ENCODE data around the gene PROZ.

PROZ gene

DNA sequence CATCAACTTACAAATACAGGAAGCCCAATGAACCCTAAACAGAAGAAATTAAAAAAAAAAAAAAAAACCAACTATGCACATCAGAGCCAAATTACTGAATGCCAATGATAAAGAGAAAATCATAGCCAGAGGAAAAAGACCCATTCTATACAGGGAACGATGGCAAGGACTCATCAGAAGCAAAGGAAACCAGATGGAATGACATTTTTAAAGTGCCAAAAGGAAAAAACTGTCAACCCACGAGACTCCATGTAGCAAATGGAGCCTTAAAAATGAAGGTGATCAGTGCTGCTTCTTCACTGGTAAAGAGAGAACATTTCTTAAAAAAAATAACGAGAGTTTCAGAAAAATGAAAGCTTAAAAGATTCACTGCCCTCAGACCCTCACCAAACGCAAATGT lies 31.7 kb downstream of the PROZ start:
- Histone ChIP-seq H3K4me3 (ENCODE audit: low read depth in 1 of 2, low read length in 2 of 2) (no peak overlapping the region), H3K27me3 (ENCODE audit: control insufficient read depth in 1 of 2, insufficient read depth in 2 of 2, low read length in 2 of 2) (no peaks in the 10 kb centered on the region), H3K36me3 (ENCODE audit: insufficient read depth, low read length) (peaks cover 47% of the 10 kb centered on the region)

DNA sequence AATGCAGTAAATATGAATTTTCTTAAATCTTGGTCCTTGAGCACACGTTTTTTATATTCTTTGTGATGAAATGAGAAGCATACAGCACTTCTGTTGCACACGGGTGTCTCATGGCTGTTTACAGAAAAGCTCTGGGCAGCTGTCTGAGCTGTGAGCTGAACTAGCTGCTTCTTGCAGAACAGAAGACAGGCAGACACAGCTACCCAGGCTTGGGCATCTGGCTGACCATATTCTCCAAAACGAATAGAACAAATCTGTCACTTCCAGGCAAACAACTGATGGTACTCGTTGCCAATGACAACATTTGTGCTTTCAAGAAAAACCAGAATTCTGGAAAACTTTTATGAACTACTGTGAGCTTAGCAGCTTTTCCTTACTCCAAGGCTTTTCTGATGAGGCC lies 33.8 kb downstream of the PROZ start:
- no peaks in the 10 kb centered on the region for H3K27me3 ChIP-seq (ENCODE audit: control insufficient read depth in 1 of 2, insufficient read depth in 2 of 2, low read length in 2 of 2)
- no peak overlapping the region for H3K4me3 ChIP-seq (ENCODE audit: low read depth in 1 of 2, low read length in 2 of 2)
- H3K9ac ChIP-seq (ENCODE audit: low read length) = no peak overlapping the region
- H3K4me1 ChIP-seq (ENCODE audit: insufficient read depth, low read length) = no peaks in the 10 kb centered on the region
- no peak overlapping the region for H3K27ac ChIP-seq (ENCODE audit: low read depth, low read length)
- H3K9me3 ChIP-seq (ENCODE audit: low read length) = no peaks in the 10 kb centered on the region
- peaks cover 66% of the 10 kb centered on the region for H3K36me3 ChIP-seq (ENCODE audit: insufficient read depth, low read length)

More for the DNA sequence above, 31.7 kb downstream of the PROZ start:
- H3K4me1 ChIP-seq (ENCODE audit: insufficient read depth, low read length) = no peaks in the 10 kb centered on the region
- H3K9ac ChIP-seq (ENCODE audit: low read length) = no peak overlapping the region
- H3K9me3 ChIP-seq (ENCODE audit: low read length) = no peaks in the 10 kb centered on the region
- H3K27ac ChIP-seq (ENCODE audit: low read depth, low read length) = no peak overlapping the region

DNA sequence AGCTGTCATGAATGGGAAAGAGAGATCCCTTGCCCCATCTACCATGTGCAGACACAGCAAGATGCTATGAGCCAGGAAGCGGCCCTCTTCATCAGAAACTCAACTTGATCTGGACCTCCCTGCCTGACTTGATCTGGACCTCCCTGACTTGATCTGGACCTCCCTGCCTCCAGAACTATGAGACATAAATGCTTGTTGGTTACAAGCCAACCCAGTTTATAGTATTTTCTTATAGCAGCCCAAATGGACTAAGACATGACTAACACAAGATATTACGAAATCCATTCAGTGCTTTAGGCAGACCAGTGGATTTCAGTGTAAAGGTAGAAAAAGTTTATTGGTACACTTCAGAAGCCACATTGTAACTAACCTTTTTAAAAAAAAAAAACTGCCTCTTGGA lies 34.5 kb downstream of the PROZ start:
- H3K27me3 ChIP-seq (ENCODE audit: control insufficient read depth in 1 of 2, insufficient read depth in 2 of 2, low read length in 2 of 2) = no peaks in the 10 kb centered on the region
- no peak overlapping the region for H3K27ac ChIP-seq (ENCODE audit: low read depth, low read length)
- peaks cover 72% of the 10 kb centered on the region for H3K36me3 ChIP-seq (ENCODE audit: insufficient read depth, low read length)
- H3K4me3 ChIP-seq (ENCODE audit: low read depth in 1 of 2, low read length in 2 of 2) = no peak overlapping the region
- no peaks in the 10 kb centered on the region for H3K4me1 ChIP-seq (ENCODE audit: insufficient read depth, low read length)
- H3K9me3 ChIP-seq (ENCODE audit: low read length) = no peaks in the 10 kb centered on the region
- no peak overlapping the region for H3K9ac ChIP-seq (ENCODE audit: low read length)

DNA sequence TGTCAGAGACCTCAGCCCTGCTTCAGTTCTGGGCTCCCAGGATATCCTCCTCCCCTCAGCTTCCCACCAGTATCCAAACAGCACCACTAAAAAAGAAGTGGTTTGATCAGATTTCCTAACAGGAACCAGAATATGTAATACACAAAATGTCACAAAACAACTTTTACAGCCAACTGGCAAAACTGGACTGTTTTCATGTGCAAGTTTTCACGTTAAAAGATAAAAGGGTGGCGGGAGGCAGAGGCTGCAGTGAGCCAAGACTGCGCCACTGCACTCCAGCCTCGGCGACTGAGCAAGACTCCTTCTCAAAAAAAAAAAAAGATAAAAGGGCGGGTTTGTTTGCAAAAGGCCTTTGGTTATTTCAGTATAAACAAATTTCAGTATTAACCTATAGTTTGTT lies 36.9 kb downstream of the PROZ start:
- H3K9me3 ChIP-seq (ENCODE audit: low read length) = no peaks in the 10 kb centered on the region
- no peaks in the 10 kb centered on the region for H3K4me1 ChIP-seq (ENCODE audit: insufficient read depth, low read length)
- no peak overlapping the region for H3K27ac ChIP-seq (ENCODE audit: low read depth, low read length)
- no peak overlapping the region for H3K4me3 ChIP-seq (ENCODE audit: low read depth in 1 of 2, low read length in 2 of 2)
- H3K9ac ChIP-seq (ENCODE audit: low read length) = no peak overlapping the region
- H3K36me3 ChIP-seq (ENCODE audit: insufficient read depth, low read length) = peaks cover 77% of the 10 kb centered on the region
- H3K27me3 ChIP-seq (ENCODE audit: control insufficient read depth in 1 of 2, insufficient read depth in 2 of 2, low read length in 2 of 2) = no peaks in the 10 kb centered on the region

DNA sequence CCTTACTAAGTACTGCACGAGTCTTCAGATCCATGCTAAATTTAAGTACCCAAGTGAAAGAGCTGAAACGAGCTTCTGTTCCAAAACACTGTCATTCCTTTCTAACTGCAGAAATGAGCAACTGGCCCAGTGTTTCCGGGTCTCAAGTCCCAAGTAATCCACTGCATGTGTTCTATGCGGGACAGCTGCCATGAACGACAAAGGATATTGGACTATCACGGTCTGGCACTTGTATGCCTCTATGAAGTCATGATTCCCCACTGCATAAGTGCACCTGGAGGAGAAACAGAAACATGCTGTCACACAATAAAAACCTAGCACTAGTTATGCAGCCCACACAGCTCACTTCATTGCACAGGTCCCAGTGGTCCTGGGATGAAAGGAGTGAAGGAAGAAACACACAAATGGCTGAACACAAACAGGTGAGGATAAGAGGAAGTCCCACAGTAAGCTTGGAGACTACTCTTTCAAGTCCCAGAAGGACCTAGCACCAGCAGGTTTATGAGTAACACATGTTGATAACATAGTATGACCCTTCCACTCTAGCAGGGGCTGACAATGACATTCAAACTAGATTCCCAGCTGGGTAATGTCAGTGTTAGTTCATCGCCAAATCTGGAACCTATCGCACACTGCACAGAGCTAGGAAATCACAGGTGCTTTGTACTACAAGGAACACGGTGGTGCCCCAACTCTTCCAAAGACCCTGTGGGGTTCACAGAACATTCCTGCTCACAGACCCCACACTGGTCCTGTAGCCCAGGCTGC lies 38.7 kb downstream of the PROZ start:
- Histone ChIP-seq H3K9ac (ENCODE audit: low read length) (no peak overlapping the region), H3K4me1 (ENCODE audit: insufficient read depth, low read length) (peaks cover 4% of the 10 kb centered on the region), H3K27me3 (ENCODE audit: control insufficient read depth in 1 of 2, insufficient read depth in 2 of 2, low read length in 2 of 2) (no peaks in the 10 kb centered on the region), H3K36me3 (ENCODE audit: insufficient read depth, low read length) (peaks cover 69% of the 10 kb centered on the region), H3K27ac (ENCODE audit: low read depth, low read length) (no peak overlapping the region), H3K4me3 (ENCODE audit: low read depth in 1 of 2, low read length in 2 of 2) (no peak overlapping the region), H3K9me3 (ENCODE audit: low read length) (no peaks in the 10 kb centered on the region)

DNA sequence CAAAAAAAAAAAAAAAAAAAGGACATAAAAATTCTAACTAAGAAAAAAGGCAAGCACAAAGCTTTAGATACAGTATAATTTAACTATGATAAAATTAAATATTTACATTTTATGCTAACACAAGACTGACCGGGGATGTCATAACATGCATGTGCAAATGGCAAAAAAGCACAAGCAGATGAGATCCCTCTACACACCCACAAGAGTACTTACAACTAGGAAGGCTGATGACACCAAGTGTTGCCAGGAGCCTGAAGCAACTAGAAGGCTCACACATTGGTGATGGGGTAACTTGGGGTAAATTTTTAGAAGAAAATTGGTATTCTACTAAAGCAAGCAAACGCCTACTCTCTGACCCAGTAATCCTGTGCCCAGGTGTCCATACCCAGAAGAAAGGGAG lies 43.4 kb downstream of the PROZ start:
- Histone ChIP-seq H3K27me3 (ENCODE audit: control insufficient read depth in 1 of 2, insufficient read depth in 2 of 2, low read length in 2 of 2) (no peaks in the 10 kb centered on the region), H3K9ac (ENCODE audit: low read length) (no peak overlapping the region), H3K36me3 (ENCODE audit: insufficient read depth, low read length) (peaks cover 30% of the 10 kb centered on the region), H3K4me1 (ENCODE audit: insufficient read depth, low read length) (peaks cover 49% of the 10 kb centered on the region), H3K4me3 (ENCODE audit: low read depth in 1 of 2, low read length in 2 of 2) (no peak overlapping the region), H3K9me3 (ENCODE audit: low read length) (no peaks in the 10 kb centered on the region), H3K27ac (ENCODE audit: low read depth, low read length) (no peak overlapping the region)

DNA sequence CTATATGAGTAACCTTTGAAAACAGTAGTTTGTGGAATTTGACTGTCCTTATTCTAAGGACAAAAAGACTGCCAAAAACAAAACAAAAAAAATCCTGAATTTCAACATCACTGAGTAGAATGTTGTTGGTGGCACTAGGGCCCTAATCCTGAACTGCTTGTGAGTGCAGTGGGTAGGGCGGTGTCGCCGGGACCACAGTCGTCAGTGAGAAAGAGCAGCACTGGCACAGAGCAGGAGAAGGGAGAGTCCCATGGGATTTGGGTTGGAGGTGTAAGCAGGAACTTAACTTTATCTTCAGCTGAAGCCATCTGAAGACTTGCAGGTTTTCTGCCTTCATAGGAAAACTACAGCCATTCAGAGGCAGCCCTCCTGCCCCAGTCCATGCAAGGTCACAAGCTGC lies 44.5 kb downstream of the PROZ start:
- Histone ChIP-seq H3K9me3 (ENCODE audit: low read length) (no peaks in the 10 kb centered on the region), H3K36me3 (ENCODE audit: insufficient read depth, low read length) (peaks cover 19% of the 10 kb centered on the region), H3K27me3 (ENCODE audit: control insufficient read depth in 1 of 2, insufficient read depth in 2 of 2, low read length in 2 of 2) (no peaks in the 10 kb centered on the region), H3K4me3 (ENCODE audit: low read depth in 1 of 2, low read length in 2 of 2) (no peak overlapping the region), H3K27ac (ENCODE audit: low read depth, low read length) (no peak overlapping the region), H3K4me1 (ENCODE audit: insufficient read depth, low read length) (peaks cover 59% of the 10 kb centered on the region), H3K9ac (ENCODE audit: low read length) (no peak overlapping the region)

DNA sequence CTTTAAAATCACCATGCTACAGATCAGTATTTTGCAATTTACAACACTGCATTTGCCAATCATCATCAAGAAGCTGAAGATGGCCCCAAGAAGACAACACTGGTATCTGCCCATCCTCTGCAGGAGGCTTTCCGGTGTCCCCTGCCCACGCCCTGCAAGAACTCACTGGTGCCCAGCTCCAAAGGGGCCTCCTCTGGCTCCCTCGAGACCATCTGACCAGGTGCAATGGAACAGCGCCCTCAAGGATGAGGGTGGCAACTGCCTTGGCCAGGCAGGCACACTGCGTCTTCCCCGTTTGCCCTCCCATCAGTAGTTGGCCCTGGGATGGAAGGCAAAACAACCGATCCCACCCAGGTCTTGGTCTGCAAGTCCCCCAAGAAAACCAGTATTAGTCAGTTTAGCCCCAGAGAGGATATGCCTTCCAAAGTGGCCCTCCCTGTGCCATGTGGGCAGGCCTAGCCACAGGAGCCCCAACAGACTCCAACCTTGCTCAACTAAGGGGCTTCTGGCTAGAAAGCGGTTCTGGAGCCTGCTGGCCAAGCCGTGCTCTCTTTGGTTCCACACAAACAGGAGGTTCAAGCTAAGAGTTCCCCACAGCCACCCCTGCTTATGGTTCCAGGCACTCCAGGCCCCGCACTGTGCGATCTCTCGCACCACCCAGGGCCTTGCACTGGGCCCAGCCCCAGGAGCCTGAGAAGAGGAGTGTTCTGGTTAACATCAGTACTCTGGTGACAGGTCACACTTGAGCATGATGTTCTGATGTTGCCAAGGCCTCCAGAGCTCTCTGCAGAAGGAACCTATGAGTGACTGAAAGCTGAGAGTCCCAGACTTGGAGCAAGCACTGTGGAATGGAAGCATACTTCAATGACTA lies 45.3 kb downstream of the PROZ start:
- Histone ChIP-seq H3K27ac (ENCODE audit: low read depth, low read length) (peak overlapping the region; percentile 42), H3K9me3 (ENCODE audit: low read length) (no peaks in the 10 kb centered on the region), H3K36me3 (ENCODE audit: insufficient read depth, low read length) (peaks cover 13% of the 10 kb centered on the region), H3K27me3 (ENCODE audit: control insufficient read depth in 1 of 2, insufficient read depth in 2 of 2, low read length in 2 of 2) (no peaks in the 10 kb centered on the region), H3K4me1 (ENCODE audit: insufficient read depth, low read length) (peaks cover 59% of the 10 kb centered on the region), H3K4me3 (ENCODE audit: low read depth in 1 of 2, low read length in 2 of 2) (peak overlapping the region in 1 of 2 donors; percentile 41), H3K9ac (ENCODE audit: low read length) (no peak overlapping the region)

DNA sequence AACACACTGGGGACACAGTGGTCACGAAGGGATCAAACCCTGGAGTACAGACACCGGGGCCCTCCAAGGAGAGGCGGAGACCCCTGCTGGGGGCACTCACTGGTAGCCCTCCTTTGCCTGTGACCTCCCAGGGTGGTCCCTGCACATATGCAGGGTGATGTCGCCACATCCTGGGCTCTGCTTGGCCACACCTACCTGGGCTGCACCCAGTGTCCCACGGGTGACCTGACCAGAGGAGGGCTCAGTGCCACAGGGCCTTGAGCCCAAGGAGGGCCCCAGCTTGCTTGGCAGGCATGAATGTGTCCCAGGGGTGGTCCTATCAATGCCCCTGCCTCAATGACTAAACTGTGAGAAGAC lies 45.9 kb downstream of the PROZ start:
- peaks cover 7% of the 10 kb centered on the region for H3K36me3 ChIP-seq (ENCODE audit: insufficient read depth, low read length)
- H3K4me3 ChIP-seq (ENCODE audit: low read depth in 1 of 2, low read length in 2 of 2) = peak overlapping the region in 1 of 2 donors; percentile 41
- H3K4me1 ChIP-seq (ENCODE audit: insufficient read depth, low read length) = peaks cover 59% of the 10 kb centered on the region
- H3K27ac ChIP-seq (ENCODE audit: low read depth, low read length) = no peak overlapping the region
- no peaks in the 10 kb centered on the region for H3K27me3 ChIP-seq (ENCODE audit: control insufficient read depth in 1 of 2, insufficient read depth in 2 of 2, low read length in 2 of 2)
- no peaks in the 10 kb centered on the region for H3K9me3 ChIP-seq (ENCODE audit: low read length)
- H3K9ac ChIP-seq (ENCODE audit: low read length) = no peak overlapping the region

DNA sequence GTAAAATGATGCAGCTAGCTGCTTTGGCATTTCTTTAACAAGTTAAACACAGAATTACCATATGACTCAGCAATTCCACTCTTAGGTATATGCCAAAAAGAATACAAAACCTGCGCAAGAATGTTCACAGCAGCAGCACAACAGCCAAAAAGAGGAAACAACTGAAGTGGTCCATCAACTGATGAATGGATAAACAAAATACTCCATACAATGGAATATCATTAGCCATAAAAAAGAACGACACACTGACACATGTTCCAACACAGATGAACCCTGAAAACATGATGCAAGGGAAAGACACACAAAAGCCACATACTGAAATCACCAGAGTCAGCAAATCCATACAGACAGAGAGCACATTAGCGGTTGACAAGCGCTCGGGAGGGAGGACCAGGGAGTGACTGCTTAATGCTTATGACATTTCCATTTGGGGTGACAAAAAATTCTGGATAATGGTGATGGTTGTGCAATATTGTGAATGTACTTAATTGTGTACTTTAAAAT lies 47.0 kb downstream of the PROZ start:
- Histone ChIP-seq H3K9ac (ENCODE audit: low read length) (no peak overlapping the region), H3K4me3 (ENCODE audit: low read depth in 1 of 2, low read length in 2 of 2) (no peak overlapping the region), H3K27me3 (ENCODE audit: control insufficient read depth in 1 of 2, insufficient read depth in 2 of 2, low read length in 2 of 2) (no peaks in the 10 kb centered on the region), H3K4me1 (ENCODE audit: insufficient read depth, low read length) (peaks cover 59% of the 10 kb centered on the region), H3K36me3 (ENCODE audit: insufficient read depth, low read length) (no peaks in the 10 kb centered on the region), H3K9me3 (ENCODE audit: low read length) (no peaks in the 10 kb centered on the region), H3K27ac (ENCODE audit: low read depth, low read length) (no peak overlapping the region)

DNA sequence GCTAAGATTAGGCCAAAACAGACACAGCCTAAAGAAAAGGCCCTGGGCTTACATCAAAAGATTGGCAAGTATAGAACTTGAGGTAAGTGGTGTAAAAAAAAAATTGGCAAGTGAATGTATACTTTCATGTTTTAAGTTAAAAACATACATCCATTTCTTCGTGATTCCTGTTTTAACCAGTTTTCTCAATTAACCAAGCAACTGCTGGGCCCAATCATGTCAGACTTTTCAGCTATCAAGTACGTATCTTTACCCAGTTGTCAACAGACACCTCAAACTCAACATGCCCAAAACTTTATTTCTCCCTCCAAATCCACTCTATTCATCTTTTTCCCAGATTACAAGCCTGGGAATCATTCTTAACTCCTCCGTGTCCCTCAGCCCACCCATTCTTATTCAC lies 49.0 kb downstream of the PROZ start:
- no peaks in the 10 kb centered on the region for H3K27me3 ChIP-seq (ENCODE audit: control insufficient read depth in 1 of 2, insufficient read depth in 2 of 2, low read length in 2 of 2)
- H3K36me3 ChIP-seq (ENCODE audit: insufficient read depth, low read length) = no peaks in the 10 kb centered on the region
- H3K4me1 ChIP-seq (ENCODE audit: insufficient read depth, low read length) = peaks cover 61% of the 10 kb centered on the region
- H3K4me3 ChIP-seq (ENCODE audit: low read depth in 1 of 2, low read length in 2 of 2) = peak overlapping the region; percentile 70 to 92
- peak overlapping the region; percentile 63 for H3K9ac ChIP-seq (ENCODE audit: low read length)
- H3K9me3 ChIP-seq (ENCODE audit: low read length) = no peaks in the 10 kb centered on the region
- H3K27ac ChIP-seq (ENCODE audit: low read depth, low read length) = peak overlapping the region; percentile 92
